Glutamatergic neuron (in vitro differentiated cells): ENCODE results near the gene FABP7. TPM values are rescaled to one million over a fixed set of nuclear protein-coding genes. Genes with fewer than 3 reads are reported as not detected.

ENCODE experiments used
- DNase-seq: peaks from one replicate; pipeline ENCODE4 v3.0.0; 2022
- H3K27ac Mint-ChIP-seq: one replicate; pipeline ENCODE4 v1.8.0; 2020; ENCODE audit warnings: mild to moderate bottlenecking, mixed read lengths, inconsistent platforms; ENCODE audit not compliant: unreplicated experiment
- H3K27me3 Mint-ChIP-seq: one replicate; pipeline ENCODE4 v1.8.0; 2020; ENCODE audit warnings: mild to moderate bottlenecking, moderate library complexity, mixed read lengths, inconsistent platforms; ENCODE audit not compliant: unreplicated experiment
- H3K36me3 Mint-ChIP-seq: one replicate; pipeline ENCODE4 v1.8.0; 2020; ENCODE audit warnings: mild to moderate bottlenecking, mixed read lengths, inconsistent platforms; ENCODE audit not compliant: unreplicated experiment
- H3K4me1 Mint-ChIP-seq: one replicate; pipeline ENCODE4 v1.8.0; 2020; ENCODE audit warnings: mild to moderate bottlenecking, low read depth, mixed read lengths, inconsistent platforms; ENCODE audit not compliant: unreplicated experiment
- H3K4me3 Mint-ChIP-seq: one replicate; pipeline ENCODE4 v1.8.0; 2020; ENCODE audit warnings: mild to moderate bottlenecking, mixed read lengths, inconsistent platforms; ENCODE audit not compliant: unreplicated experiment
- H3K9me3 Mint-ChIP-seq: one replicate; pipeline ENCODE4 v1.8.0; 2020; ENCODE audit warnings: mild to moderate bottlenecking, moderate library complexity, mixed read lengths, inconsistent platforms; ENCODE audit not compliant: unreplicated experiment
- CTCF ChIP-seq: fragments of 200-600 bp; sonication (generic); IDR thresholded peaks from one replicate; pipeline ENCODE4 v1.5.0; 2021; ENCODE audit not compliant: partially characterized antibody, unreplicated experiment
- total RNA-seq: library from RNA; stranded (reverse); fragmentation: NEBNext Ultra II Directional; extraction: Animal tissue kit (Norgen Biotek cat#: 25700); gene quantifications from one replicate; pipeline ENCODE4 v1.2.1, GENCODE V29; 2021; ENCODE audit not compliant: unreplicated experiment

FABP7 gene
- total RNA-seq, 1 donor from 2014 or later, result 3.3 TPM

DNA sequence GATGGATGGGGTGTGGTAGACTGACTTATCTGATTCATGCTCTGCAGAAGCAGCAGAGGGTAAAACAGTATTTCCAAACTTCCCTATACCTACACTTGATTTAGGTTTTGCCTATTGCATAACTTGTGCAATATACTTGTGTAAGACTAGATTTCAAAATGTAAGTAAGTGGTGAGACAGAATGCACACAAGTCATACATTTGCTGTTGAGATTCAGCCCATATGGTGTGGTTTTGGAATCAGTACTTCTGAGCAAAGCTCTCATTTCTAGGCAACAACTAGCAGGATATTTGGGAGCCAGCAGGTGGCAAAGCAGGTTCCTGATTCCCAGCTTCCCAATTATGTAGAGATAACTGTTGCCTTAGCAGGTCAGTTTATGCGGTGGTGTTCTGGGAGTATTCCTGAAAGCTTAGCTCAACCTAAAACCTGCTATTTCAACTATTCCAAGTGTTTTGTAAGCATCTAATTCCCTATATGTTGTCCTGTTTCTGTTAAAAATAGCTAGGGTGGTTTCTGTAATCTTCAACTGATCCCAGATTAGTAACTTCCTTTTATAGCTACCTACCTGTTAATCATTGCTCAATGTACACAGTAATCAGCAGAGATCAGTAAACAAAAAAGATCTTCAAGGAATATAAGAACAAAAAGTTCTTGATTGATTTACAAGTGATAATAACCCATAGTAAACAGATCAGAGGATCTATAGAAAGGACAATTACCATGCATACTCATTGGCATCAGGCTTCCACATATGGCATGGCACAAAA is 8.5 kb upstream of the FABP7 start:
- H3K27me3 Mint-ChIP-seq, result no peaks in the 10 kb centered on the region

GRCh38 chr6:122772724-122773415 is 6.6 kb upstream of the FABP7 start:
- Mint-ChIP-seq H3K36me3 (no peaks in the 10 kb centered on the region), H3K4me1 (no peaks in the 10 kb centered on the region)

More for the DNA sequence above, 8.5 kb upstream of the FABP7 start:
- TF ChIP-seq CTCF, result no peak
- H3K4me3 Mint-ChIP-seq, result no peak overlapping the region
- H3K27ac Mint-ChIP-seq, result no peak overlapping the region
- no peaks in the 10 kb centered on the region for H3K4me1 Mint-ChIP-seq
- no peaks in the 10 kb centered on the region for H3K36me3 Mint-ChIP-seq
- no peak for DNase-seq
- H3K9me3 Mint-ChIP-seq, result no peaks in the 10 kb centered on the region

DNA sequence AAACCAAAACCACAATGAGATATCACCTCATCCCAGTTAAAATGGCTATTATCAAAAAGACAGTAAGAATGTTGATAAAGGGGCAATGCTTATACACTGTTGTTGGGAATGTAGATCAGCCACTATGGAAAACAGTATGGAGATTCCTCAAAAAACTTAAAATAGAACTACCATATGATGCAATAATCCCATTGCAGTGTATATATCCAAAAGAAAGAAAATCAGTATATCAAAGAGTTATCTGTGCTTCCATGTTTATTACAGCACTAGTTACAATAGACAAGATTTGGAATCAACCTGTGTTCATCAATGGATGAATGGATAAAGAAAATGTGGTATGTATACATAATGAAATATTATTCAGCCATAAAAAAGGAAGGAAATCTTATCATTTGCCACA is 3.5 kb upstream of the FABP7 start:
- Mint-ChIP-seq H3K4me1 (peaks cover 13% of the 10 kb centered on the region), H3K36me3 (no peaks in the 10 kb centered on the region), H3K9me3 (no peaks in the 10 kb centered on the region), H3K27me3 (no peaks in the 10 kb centered on the region), H3K27ac (no peak overlapping the region), H3K4me3 (no peak overlapping the region)
- no peak for TF ChIP-seq CTCF
- no peak for DNase-seq

More at GRCh38 chr6:122772724-122773415, 6.6 kb upstream of the FABP7 start:
- H3K9me3 Mint-ChIP-seq, result no peaks in the 10 kb centered on the region
- no peaks in the 10 kb centered on the region for H3K27me3 Mint-ChIP-seq
- H3K4me3 Mint-ChIP-seq, result no peak overlapping the region
- no peak overlapping the region for H3K27ac Mint-ChIP-seq
- no peak for TF ChIP-seq CTCF
- no peak for DNase-seq

DNA sequence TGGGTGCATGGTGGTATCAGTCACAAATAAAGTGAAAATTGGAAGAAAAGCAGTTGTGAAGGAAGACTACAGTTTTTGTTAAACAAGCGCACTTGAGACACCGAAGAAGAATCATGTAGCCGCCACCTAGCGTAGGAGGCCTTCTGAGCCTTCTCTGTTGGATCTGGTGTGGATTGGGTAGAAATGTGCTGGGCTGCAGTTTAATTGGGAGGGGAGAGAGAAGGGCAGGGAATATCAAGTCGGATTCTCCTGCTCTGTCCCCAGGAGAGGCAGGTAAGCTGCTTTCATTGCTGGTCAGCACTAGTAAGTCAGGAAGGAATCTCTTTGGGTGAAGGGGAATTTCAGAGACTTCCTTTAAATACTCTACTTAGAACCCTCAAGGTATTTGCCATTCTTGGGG is 1.2 kb upstream of the FABP7 start:
- no peak overlapping the region for H3K4me3 Mint-ChIP-seq
- no peaks in the 10 kb centered on the region for H3K9me3 Mint-ChIP-seq
- no peaks in the 10 kb centered on the region for H3K36me3 Mint-ChIP-seq
- H3K4me1 Mint-ChIP-seq, result peaks cover 13% of the 10 kb centered on the region
- no peak for DNase-seq
- no peak overlapping the region for H3K27ac Mint-ChIP-seq
- TF ChIP-seq CTCF, result no peak
- no peaks in the 10 kb centered on the region for H3K27me3 Mint-ChIP-seq

GRCh38 chr6:122778985-122779661 is 393 bp upstream of the FABP7 start:
- H3K4me1 Mint-ChIP-seq, result peaks cover 13% of the 10 kb centered on the region
- peak overlapping the region; percentile 76 for H3K27ac Mint-ChIP-seq
- DNase-seq, result peak; percentile 33
- TF ChIP-seq CTCF, result no peak
- no peaks in the 10 kb centered on the region for H3K27me3 Mint-ChIP-seq
- no peaks in the 10 kb centered on the region for H3K36me3 Mint-ChIP-seq
- peak overlapping the region; percentile 80 for H3K4me3 Mint-ChIP-seq
- H3K9me3 Mint-ChIP-seq, result no peaks in the 10 kb centered on the region
